GM19193 (cell line): ENCODE measurements around the gene TRAF2.

ENCODE experiments used
- POLR2A ChIP-seq: IDR thresholded peaks from 4 replicates; pipeline ENCODE4 v1.6.1; 2011; ENCODE audit not compliant: insufficient read depth, insufficient read length; ENCODE audit errors: extremely low read depth

The TRAF2 gene

GRCh38 chr9:136935651-136936050 lies 49.3 kb downstream of the TRAF2 start:
- no peak for TF ChIP-seq POLR2A

GRCh38 chr9:136936645-136937170 lies 50.4 kb downstream of the TRAF2 start:
- no peak for TF ChIP-seq POLR2A

GRCh38 chr9:136937186-136938001 lies 51.1 kb downstream of the TRAF2 start:
- no peak for TF ChIP-seq POLR2A

- no peak for TF ChIP-seq POLR2A
Observed at GRCh38 chr9:136939431-136939995, 53.2 kb downstream of the TRAF2 start.

GRCh38 chr9:136939996-136940525 lies 53.7 kb downstream of the TRAF2 start:
- no peak for TF ChIP-seq POLR2A

GRCh38 chr9:136940526-136941230 lies 54.4 kb downstream of the TRAF2 start:
- TF ChIP-seq POLR2A, result no peak

- no peak for TF ChIP-seq POLR2A
Observed at GRCh38 chr9:136941231-136942111, 55.2 kb downstream of the TRAF2 start.

- no peak for TF ChIP-seq POLR2A
Observed at GRCh38 chr9:136942112-136942880, 56.0 kb downstream of the TRAF2 start.

- TF ChIP-seq POLR2A, result no peak
Observed at GRCh38 chr9:136942881-136943230, 56.5 kb downstream of the TRAF2 start.

GRCh38 chr9:136943291-136944211 lies 57.2 kb downstream of the TRAF2 start:
- no peak for TF ChIP-seq POLR2A

GRCh38 chr9:136944212-136944518 lies 57.8 kb downstream of the TRAF2 start:
- TF ChIP-seq POLR2A, result no peak

GRCh38 chr9:136944519-136945332 lies 58.4 kb downstream of the TRAF2 start, which contains the start of the genes C8G and FBXW5:
Gene C8G (plus strand): TSS chr9:136945243. CDS start chr9:136945321, 78 bp downstream.
Gene FBXW5 (minus strand): TSS chr9:136944738. CDS start chr9:136944083, 655 bp downstream.
- peak; percentile 71 for TF ChIP-seq POLR2A
